HG03175 (cell line): Measurements from ENCODE around the gene SCART1.
"Not testable (repeated sequence)": the region's sequence is repeated elsewhere in the genome, so short reads cannot be mapped to it uniquely, and the experiment has no call there.

Source experiments
- ATAC-seq: cut with Tn5 transposase; IDR thresholded peaks from one replicate; pipeline ENCODE4 v1.9.1; 2021; ENCODE audit warnings: mild to moderate bottlenecking, moderate library complexity; ENCODE audit not compliant: unreplicated experiment

SCART1 gene

GRCh38 chr10:133453516-133454203, at the start of gene SCART1:
SCART1 (plus strand) TSS chr10:133453945; CDS start chr10:133453998, 53 bp downstream.
- ATAC-seq: no peak

GRCh38 chr10:133405272-133405671, 48.5 kb upstream of the SCART1 start:
- ATAC-seq: no peak

- peak; percentile 50 for ATAC-seq
These were observed 47.8 kb upstream of the SCART1 start for GRCh38 chr10:133405844-133406527.

GRCh38 chr10:133411523-133412380, 42.0 kb upstream of the SCART1 start:
- no peak for ATAC-seq

GRCh38 chr10:133412381-133412711, 41.4 kb upstream of the SCART1 start:
- ATAC-seq: no peak

GRCh38 chr10:133414401-133414800, 39.3 kb upstream of the SCART1 start:
- ATAC-seq: not testable (repeated sequence)

GRCh38 chr10:133415752-133416151, 38.0 kb upstream of the SCART1 start:
- no peak for ATAC-seq

GRCh38 chr10:133418289-133418993, 35.3 kb upstream of the SCART1 start:
- no peak for ATAC-seq

GRCh38 chr10:133419211-133419950, 34.4 kb upstream of the SCART1 start:
- ATAC-seq: no peak

- ATAC-seq: no peak
These were observed 33.7 kb upstream of the SCART1 start for GRCh38 chr10:133420028-133420427.

- no peak for ATAC-seq
These were observed 33.2 kb upstream of the SCART1 start for GRCh38 chr10:133420579-133420978.

- ATAC-seq: no peak
These were observed 32.2 kb upstream of the SCART1 start for GRCh38 chr10:133421336-133422222.

GRCh38 chr10:133422223-133422806, 31.4 kb upstream of the SCART1 start:
- ATAC-seq: no peak

- ATAC-seq: no peak
These were observed 30.7 kb upstream of the SCART1 start for GRCh38 chr10:133422807-133423771.

- ATAC-seq: not testable (repeated sequence)
These were observed 29.6 kb upstream of the SCART1 start for GRCh38 chr10:133424102-133424501.

- ATAC-seq: not testable (repeated sequence)
These were observed 29.1 kb upstream of the SCART1 start, which contains the start of gene SPRN for GRCh38 chr10:133424601-133425000. SPRN (minus strand) TSS chr10:133424625; CDS start chr10:133423681, 944 bp downstream.

- ATAC-seq: not testable (repeated sequence)
These were observed 24.2 kb upstream of the SCART1 start for GRCh38 chr10:133429571-133429970.
